HepG2 (cell line): ENCODE results near the gene SLC23A3. TPM values are rescaled to one million over a fixed set of nuclear protein-coding genes. Genes with fewer than 3 reads are reported as not detected.

ENCODE experiments used
- GLI4 ChIP-seq: sonication (generic); formaldehyde crosslinking; IDR thresholded peaks from 2 replicates; pipeline ENCODE4 v1.5.1; 2020; ENCODE audit warnings: missing genetic modification reagents, mild to moderate bottlenecking, moderate library complexity, borderline replicate concordance
- HNRNPL ChIP-seq: fragments of 200-400 bp; formaldehyde crosslinking; IDR thresholded peaks from 2 replicates; pipeline ENCODE4 v1.6.1; 2017; ENCODE audit warnings: mild to moderate bottlenecking, low read depth, low read length
- KLF15 ChIP-seq: sonication (generic); formaldehyde crosslinking; IDR thresholded peaks from 2 replicates; pipeline ENCODE4 v1.8.1; 2023; ENCODE audit warnings: borderline replicate concordance, mild to moderate bottlenecking, inconsistent platforms, missing genetic modification reagents, mixed read lengths
- MXD3 ChIP-seq: IDR thresholded peaks from 2 replicates; pipeline ENCODE4 v1.6.1; 2016; ENCODE audit warnings: mild to moderate bottlenecking, missing biosample characterization, missing genetic modification reagents
- POGK ChIP-seq: sonication (generic); formaldehyde crosslinking; conservative IDR thresholded peaks from 2 replicates; pipeline ENCODE4 v1.8.0; 2022; ENCODE audit warnings: mild to moderate bottlenecking, moderate library complexity, missing genetic modification reagents
- THAP9 ChIP-seq: sonication (generic); formaldehyde crosslinking; IDR thresholded peaks from 2 replicates; pipeline ENCODE4; 2020; ENCODE audit warnings: missing genetic modification reagents, mild to moderate bottlenecking, borderline replicate concordance
- ZC3H4 ChIP-seq: sonication (generic); formaldehyde crosslinking; IDR thresholded peaks from 2 replicates; pipeline ENCODE4 v1.4.0; 2020; ENCODE audit warnings: missing genetic modification reagents, borderline replicate concordance
- ZNF496 ChIP-seq: sonication (generic); formaldehyde crosslinking; IDR thresholded peaks from 2 replicates; pipeline ENCODE4 v1.8.1; 2023; ENCODE audit warnings: mild to moderate bottlenecking, moderate library complexity, missing genetic modification reagents; ENCODE audit not compliant: insufficient replicate concordance
- ZNF557 ChIP-seq: sonication (generic); formaldehyde crosslinking; IDR thresholded peaks from 2 replicates; pipeline ENCODE4 v1.4.0; 2020; ENCODE audit warnings: missing genetic modification reagents
- ZNF687 ChIP-seq: sonication (generic); formaldehyde crosslinking; IDR thresholded peaks from 2 replicates; pipeline ENCODE4 v1.5.1; 2020; ENCODE audit warnings: mild to moderate bottlenecking, missing genetic modification reagents, moderate library complexity
- polyA plus RNA-seq, 8 experiments: library from polyadenylated mRNA; depleted of rRNA in 3 of 8; stranded (reverse) in 7 of 8; unstranded in 1 of 8; fragments of >200 nt; fragmentation: Illumina TruSeq in 4 of 8; extraction: Trizol in 4 of 8; gene quantifications; 2 replicates each; pipeline versions ENCODE4 v1.2.1 to v1.2.3, GENCODE V29; 2011 to 2016; ENCODE audit warnings: low read depth in 4 of 8, missing spikeins in 1 of 8, mixed read lengths in 1 of 8; ENCODE audit not compliant: insufficient read depth in 1 of 8
- total RNA-seq, 5 experiments: library from RNA; depleted of rRNA; stranded (reverse); fragments of >200 nt; fragmentation: Illumina TruSeq; extraction: Trizol; gene quantifications; 2 replicates each; pipeline ENCODE4 v1.2.3, GENCODE V29; 2016; ENCODE audit warnings: low read depth in 1 of 5
- TF ChIP-seq, protein P1 (sequence below): sonication (generic); formaldehyde crosslinking; IDR thresholded peaks from 2 replicates; pipeline ENCODE4 v1.8.1; 2023; ENCODE audit warnings: mild to moderate bottlenecking, missing genetic modification reagents

The SLC23A3 gene
- total and polyA plus RNA-seq, 2 of the 13 experiments (the other 11 are each of a cell fraction or from before 2014, with no cell fraction given): 0.38 to 0.78 TPM

DNA sequence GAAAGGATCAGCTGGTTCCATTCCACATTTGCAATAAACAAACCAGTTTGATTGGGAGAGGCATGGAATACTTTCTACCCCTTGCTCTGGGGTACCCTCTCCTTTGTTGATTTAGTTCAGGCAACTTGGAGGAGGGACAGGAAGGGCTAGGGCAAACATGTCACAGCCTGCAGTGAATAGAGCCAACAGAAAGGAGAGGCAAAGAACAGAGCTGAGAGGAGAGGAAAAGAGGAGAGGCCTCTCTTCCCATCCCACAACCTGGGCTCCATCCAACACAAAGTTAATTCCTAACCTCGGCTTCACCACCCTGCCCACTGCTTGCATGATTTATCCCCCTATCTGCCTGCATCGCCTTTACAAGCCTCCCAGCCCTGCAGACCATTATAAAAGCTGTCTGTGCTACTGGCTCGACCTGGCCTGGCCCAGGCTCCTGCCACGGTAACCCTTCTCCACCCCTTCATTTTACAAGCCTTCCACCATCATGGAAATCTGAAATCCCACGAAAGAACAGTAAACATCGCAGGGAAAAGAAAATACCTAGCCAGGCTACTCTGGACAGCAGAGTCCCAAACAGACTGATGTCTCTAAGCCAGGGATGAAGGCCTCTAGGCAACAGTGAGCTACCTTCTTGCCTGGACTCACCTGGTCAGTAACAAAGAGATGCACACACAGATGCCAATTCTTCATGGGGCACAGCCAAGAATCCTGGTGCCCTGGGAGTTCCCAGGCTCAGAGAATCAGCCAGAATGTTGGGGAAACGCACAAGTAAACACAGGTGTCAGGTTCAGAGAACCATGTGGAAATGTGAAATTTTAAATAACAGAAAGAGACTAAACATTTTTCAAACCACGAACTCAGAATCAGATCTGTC is 52.8 kb downstream of the SLC23A3 start (continued):
- TF ChIP-seq ZNF687 (CRISPR knock-in tag) (peak; percentile 32; the same call in 1 of the 2 replicates), GLI4 (CRISPR knock-in tag) (no peak), KLF15 (CRISPR knock-in tag) (no peak), MXD3 (CRISPR knock-in tag) (no peak), ZC3H4 (no peak), HNRNPL (no peak), ZNF557 (CRISPR knock-in tag) (no peak), ZNF496 (CRISPR knock-in tag) (no peak), POGK (CRISPR knock-in tag) (0 out of 2 replicates have a peak, but pooled peaks have one; percentile 48), THAP9 (CRISPR knock-in tag) (no peak; the same call in 1 of the 2 replicates)
- TF ChIP-seq, protein P1, sequence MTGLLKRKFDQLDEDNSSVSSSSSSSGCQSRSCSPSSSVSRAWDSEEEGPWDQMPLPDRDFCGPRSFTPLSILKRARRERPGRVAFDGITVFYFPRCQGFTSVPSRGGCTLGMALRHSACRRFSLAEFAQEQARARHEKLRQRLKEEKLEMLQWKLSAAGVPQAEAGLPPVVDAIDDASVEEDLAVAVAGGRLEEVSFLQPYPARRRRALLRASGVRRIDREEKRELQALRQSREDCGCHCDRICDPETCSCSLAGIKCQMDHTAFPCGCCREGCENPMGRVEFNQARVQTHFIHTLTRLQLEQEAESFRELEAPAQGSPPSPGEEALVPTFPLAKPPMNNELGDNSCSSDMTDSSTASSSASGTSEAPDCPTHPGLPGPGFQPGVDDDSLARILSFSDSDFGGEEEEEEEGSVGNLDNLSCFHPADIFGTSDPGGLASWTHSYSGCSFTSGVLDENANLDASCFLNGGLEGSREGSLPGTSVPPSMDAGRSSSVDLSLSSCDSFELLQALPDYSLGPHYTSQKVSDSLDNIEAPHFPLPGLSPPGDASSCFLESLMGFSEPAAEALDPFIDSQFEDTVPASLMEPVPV (CRISPR knock-in tag): no peak
